OCI-M2 (cell line): ENCODE data around the gene CRABP1.
"Not testable (repeated sequence)": the region's sequence is repeated elsewhere in the genome, so short reads cannot be mapped to it uniquely, and the experiment has no call there.

ENCODE experiments used
- DNase-seq: peaks from one replicate; lab custom pipeline; 2025; ENCODE audit not compliant: unreplicated experiment; lab: John Stamatoyannopoulos, UW

Gene CRABP1

DNA sequence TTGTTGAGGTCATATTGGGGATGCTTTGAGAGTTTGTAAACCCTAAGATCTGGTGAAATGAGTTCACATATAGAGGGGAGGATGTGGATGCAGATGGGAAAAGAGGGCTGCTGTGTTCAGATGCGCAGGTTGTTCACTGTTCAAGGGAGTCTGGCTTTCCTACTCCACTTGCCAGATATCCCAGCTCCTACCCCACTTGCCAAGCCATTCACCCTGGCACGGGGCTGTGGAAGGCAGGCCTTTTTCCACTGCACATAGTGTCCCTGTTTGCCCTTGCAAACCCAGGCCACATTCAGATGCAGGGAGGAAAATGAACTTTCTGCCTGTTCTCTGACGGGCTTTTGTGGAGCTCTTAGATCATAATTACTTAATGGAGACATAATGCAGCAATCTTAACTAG, 29.0 kb downstream of the CRABP1 start:
- DNase-seq = no peak

GRCh38 chr15:78370013-78370412, 29.9 kb downstream of the CRABP1 start:
- DNase-seq = no peak

DNA sequence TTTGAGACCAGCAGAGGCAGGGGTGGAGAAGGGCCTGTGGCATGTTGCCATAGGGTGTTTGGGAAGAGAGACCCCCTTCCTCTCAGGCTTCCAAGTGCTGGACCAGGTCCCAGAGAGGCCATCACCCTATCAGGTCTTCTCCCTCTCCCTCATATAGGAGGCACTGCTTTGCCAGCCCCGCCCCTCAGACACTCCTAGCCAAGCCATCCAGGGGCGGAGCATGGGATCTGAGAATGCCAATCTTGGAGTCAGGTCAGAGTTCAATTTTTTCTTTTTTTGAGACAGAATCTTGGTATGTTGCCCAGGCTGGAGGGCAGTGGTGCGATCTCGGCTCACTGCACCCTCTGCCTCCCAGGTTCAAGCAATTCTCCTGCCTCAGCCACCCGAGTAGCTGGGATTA, 32.7 kb downstream of the CRABP1 start:
- DNase-seq = no peak

DNA sequence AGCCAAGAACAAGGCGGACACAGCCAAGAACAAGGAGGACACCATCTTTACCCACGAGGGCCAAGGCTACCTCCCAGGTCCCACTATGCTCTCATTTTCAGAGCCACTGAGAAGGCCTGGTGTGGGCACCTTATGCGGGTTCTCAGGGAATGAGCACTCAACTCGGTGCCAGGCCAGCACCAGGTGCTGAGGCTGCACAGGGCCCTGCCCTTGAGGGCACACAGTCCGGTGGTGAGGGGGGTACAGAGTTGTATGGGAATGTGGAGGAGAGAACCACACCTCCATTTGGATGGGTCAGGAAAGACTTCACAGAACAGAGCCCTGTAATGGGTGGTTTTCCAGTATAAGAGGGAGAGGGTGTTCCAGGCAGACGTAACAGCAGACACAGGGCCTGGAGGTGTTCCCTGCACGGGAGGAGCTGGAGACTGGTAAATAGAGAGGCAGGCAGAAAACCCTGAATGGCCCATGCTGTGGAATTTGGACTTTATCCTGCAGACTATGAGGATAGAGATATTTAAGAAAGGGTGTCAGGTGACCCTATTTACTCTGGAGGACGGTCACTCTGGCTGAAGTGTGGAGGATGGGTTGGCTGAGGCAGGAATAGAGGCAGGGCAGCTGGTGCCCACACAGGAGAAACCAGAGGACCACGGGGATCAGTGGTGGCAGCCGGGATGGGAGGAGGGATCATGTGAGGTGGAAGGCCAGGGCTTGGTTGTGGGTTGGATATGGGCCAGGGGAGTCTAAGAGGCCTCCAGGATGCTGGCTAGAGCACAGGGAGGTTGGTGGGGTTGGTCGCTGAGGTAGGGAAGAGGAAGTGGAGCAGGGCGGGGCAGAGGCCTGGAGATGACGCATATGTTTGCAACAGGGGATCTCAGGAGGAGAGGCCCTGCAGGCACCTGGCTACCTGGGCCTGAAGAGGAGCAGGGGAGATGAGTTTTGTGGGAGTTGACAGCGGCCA, 34.6 kb downstream of the CRABP1 start:
- no peak for DNase-seq

- DNase-seq = not testable (repeated sequence)
These were observed 40.0 kb downstream of the CRABP1 start for GRCh38 chr15:78380143-78380542.

DNA sequence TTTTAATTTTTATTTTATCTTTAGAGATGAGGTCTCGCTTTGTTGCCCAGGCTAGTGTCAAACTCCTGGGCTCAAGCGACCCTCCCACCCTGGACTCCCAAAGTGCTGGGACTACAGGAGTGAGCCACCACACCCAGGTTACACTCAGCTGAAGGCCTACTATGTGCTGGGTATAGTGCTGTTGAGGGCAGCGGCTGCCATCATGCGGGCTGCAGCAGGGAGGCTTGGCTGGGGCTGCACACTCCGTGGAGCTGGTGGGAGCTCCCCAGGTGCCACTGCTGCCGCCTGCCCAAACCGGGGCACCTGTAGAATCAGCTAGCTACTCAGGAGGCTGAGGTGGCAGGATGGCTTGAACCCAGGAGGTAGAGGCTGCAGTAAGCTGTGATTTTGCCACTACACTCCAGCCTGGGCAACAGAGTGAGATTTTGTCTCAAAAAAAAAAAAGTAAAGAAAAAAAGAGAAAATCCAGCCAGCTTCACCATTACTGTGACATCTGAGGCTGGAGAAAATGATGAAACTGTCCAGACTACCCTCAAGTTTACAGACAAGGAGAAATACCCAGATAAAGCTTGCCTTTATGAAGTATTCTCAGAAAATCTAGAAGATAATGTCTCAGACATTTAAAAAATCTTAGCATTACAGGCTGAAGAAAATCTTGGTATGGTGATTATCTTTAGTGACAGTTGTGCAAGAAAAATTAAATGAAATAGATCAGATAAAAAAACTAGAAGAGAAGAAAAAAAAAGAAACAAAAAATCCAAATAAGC, 42.1 kb downstream of the CRABP1 start:
- no peak for DNase-seq

GRCh38 chr15:78384651-78385050, 44.5 kb downstream of the CRABP1 start:
- no peak for DNase-seq

- DNase-seq = no peak
These were observed 47.3 kb downstream of the CRABP1 start for GRCh38 chr15:78387246-78388037.

DNA sequence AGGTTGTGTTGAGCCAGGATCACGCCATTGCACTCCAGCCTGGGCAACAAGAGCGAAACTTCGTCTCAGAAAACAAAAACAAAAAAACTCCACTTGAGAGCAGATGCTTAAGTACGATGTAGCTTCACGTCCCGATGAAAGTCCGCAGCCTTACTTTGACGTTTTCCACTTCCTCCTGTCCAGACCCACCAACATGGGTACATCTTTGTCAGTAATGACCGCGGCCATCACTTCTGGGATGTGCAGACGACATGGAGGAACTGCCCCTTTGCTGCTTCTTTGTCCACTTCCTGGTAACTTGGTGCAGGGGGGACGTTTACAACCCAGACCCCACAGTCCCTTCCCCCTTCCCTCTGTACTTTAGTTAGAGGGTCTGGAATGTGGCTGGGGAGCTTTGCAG, 48.7 kb downstream of the CRABP1 start:
- no peak for DNase-seq

DNA sequence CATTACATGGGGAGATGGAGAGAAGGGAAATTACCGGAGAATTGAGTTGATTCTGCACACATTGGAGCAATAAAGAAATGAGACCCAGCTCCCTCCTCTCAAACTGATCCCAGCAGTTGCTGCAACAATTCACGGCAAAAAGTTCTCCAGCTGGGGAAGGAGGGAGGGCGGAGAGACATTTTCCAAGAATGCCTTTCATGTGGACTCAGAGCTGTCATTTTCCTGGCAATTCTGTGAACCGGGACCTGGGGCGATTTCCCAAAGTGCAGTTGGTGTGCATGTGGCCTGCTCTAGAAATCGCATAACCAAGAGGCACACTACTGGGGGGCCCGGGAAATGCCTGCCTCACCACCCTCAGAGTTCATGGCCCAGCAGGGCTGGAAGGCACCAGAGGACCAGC, 49.2 kb downstream of the CRABP1 start:
- DNase-seq = no peak

DNA sequence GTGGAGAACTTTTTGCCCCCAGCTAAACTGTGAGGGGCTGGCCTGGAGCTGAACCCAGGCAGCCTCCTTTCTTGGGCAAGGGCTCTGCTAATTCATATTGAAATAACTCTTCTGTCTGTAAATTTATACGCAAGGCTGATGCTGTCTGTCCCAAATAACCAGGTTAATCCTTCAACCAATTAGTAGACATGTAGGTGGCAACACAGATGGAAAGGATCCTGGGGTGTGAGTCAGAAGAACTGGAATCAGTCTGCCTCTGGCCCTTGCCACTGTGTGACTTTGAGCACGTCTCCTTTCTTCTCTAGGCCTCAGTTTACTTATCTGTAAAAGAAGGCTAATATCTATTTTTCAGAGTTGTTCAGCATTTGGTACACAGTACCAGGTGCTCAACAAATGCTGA, 49.6 kb downstream of the CRABP1 start:
- DNase-seq = no peak

GRCh38 chr15:78390242-78390641, 50.1 kb downstream of the CRABP1 start:
- DNase-seq = no peak

GRCh38 chr15:78390826-78391225, 50.7 kb downstream of the CRABP1 start:
- no peak for DNase-seq

DNA sequence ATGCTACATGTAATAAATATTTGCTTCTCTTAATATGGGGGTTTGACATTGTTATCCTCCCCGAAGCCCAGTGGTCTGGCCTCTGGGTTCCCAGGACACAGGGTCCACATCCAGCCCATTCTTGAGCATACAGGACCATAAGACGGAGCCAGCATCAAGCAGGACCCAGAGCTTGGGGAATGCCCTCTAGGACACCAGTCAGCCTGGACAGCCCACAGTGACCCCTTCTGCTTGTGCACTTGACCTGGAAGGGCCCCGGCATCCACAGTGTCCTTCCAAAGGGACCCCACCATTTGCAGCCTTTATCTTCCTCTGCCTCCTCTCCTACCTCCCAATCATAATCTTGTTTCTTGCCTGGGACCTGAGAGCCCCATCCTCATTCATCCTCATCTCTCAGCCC, 51.6 kb downstream of the CRABP1 start:
- DNase-seq = no peak

DNA sequence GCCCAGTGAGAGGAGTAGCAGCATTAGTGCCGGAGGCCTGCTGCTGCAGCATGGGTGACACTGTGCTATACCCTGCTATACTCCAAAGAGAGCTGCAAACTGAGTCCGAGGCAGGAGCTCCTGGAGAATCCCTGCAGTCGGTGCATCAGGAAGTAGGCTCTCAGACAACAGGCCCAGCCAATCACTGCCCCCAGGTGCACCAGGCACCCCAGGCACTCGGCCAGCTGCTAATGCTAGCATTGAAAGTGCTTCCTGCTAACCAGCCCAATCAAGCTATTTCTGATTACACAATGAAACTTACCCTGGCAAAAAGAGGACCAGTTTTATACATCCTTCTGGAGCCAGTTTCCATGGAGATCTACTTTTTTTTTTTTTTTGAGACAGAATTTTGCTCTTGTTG, 52.3 kb downstream of the CRABP1 start:
- DNase-seq = no peak

DNA sequence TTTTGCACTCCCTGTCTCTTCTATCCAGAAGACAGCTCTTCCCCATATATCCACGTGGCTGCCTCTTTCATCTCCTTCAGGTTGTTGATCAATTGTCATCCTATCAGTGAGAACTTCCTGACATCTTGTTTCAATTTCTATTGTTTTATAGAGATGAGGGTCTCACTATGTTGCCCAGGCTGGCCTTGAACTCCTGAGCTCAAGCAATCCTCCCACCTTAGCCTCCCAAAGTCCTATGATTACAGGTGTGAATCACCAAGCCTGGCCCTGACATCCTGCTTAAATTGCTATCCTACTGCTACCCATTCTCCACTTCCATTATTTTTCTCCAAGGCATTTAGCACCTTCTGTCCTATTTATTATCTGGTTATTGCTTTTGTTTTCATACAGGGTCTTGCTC, 53.0 kb downstream of the CRABP1 start:
- no peak for DNase-seq

GRCh38 chr15:78394026-78394425, 53.9 kb downstream of the CRABP1 start:
- DNase-seq = no peak

DNA sequence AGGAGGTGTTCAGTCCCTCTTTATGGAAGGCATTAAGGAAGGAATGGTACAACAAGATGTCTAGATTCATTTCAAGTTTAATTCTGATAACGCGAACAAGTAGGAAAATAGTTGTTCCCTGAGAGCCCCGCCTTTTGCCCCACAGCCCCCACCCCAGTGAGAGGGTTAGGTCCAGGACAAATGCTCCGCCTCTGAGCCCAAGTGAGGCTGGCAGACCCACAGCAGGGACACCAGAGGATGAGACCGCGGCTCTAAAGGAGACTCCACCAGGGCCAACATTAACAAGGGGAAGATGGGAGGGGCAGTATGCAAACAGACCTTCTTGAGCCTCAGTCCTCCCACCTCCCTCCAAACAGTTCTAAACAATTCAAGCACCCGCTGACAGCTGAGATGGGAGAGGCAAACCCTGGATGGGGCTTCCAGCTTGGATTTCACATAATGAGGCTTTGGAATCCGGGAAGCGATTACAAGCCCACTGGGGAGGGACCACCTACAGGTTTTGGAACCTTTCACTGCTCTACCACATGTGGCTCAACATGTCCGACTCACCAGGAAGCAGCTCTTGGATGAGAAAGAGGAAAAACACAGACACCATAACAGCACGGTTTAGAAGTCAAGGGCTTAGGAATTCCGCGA, 54.9 kb downstream of the CRABP1 start:
- no peak for DNase-seq

DNA sequence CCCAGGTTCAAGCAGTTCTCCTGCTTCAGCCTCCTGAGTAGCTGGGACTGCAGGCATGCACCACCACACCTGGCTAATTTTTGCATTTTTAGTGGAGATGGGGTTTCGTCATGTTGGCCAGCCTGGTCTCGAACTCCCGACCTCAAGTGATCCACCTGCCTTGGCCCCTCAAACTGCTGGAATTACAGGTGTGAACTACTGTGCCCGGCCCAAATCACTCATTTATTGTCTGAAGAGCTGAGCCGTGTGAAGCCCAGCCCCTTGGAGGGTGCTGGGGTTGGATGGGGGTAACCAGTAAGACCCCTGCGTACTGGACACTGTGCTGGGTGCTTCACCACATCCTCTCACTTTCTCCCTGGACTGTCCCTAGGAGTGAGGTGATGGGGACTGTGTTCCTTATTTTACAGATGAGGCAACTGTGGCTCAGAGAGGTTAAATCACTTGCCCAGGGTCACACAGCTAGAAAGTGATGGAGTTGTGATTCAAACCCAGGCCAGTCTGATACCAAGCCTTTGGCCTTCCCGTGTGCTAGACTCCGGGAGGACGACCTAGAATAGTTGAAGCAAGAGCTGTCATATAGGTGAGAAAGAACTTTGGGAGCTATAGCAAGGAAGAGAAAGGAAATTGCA, 56.1 kb downstream of the CRABP1 start:
- no peak for DNase-seq

DNA sequence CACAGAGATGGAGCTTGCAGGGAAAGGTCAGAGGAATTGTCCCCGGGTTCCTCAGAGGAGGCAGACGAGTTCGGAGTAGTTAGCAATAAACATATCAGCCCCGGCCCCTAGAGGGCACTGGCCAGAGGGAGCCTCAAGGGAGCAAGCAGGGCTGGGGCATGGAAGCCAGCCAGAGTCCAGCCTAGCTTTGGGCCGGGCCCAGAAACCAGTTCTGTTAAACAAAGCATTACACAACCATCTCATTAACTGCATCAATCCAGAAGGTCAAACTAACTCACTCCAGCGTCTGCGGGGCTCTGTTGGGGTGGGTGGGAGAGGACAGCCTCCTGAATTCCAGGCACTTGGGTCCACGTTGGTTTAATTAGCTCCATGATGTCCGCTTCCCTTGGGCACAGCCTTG, 56.8 kb downstream of the CRABP1 start:
- DNase-seq = no peak
